ENCODE results near the gene DUSP18.
"Not testable (repeated sequence)": the region's sequence is repeated elsewhere in the genome, so short reads cannot be mapped to it uniquely, and the experiment has no call there.

DUSP18 gene

DNA sequence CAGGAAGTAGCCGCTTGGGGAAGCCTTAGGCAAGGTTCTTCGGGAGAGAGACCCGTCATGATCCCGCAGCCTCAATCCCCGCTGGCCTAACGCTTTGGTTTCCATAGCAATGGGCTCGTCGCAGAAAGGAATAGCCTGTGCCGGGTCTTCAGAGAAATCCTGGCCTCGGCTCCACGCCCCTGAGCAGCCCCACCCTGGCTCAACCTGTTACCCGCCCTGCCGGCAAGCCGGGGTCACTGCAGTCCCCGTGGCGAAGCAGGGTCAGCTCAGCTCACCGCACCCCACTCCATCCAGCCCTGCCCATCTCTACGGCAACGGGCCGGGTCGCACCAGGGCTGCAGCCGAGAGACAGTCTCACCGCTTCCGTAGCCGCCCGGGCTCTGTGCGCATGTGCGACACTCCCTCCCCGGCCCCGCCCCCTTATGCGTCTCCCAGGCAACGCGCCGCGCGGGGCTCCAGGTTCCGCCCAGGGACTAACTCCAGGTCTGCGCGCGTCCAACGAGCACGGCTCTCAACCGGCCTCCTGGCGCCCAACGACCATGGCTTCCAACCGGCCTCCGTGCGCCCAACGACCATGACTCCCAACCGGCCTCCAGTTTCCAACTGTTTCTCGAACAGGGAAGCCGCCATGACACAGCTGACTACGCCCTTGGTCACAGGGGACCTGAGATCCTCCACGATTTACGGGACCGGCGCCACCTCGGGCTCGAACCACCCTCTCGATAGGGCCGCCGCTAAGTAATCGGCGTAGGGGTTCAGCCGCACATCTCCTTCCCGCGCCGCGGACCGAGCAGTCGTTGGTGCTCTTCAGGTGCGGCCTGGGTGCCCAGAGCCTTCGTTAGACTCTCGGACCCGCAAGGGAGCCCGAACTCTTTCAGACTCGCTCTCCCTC lies at the start of gene DUSP18:
DUSP18 (minus strand) TSS at position 382 of the 892 bp plus-strand sequence. CDS start 3,872 bp downstream, outside the sequence.
- no peak for TF ChIP-seq FOXP2 (optimal IDR thresholded peaks at IDR 0.05; ENCODE audit: control extremely low read depth, extremely low read length, insufficient read depth)
- TF ChIP-seq POLR2AphosphoS5 (IDR thresholded peaks at IDR 0.05; ENCODE audit: borderline replicate concordance, low read depth, low read length) = peak; percentile 69; the same call in 1 of the 2 replicates
- TF ChIP-seq EZH2 (IDR thresholded peaks at IDR 0.05) = no peak
- peak within 1 kb of the TSS; percentile 43 for H3K9ac ChIP-seq (ENCODE audit: insufficient read length)
- no peaks in the 10 kb centered on the region for H3K9me3 ChIP-seq (ENCODE audit: low read depth, low read length)
- no peak for DNase-seq (ENCODE audit: low read depth, low spot score)
- peak within 1 kb of the TSS; percentile 84 for H3K4me3 ChIP-seq
- no peaks in the 10 kb centered on the region for H3K36me3 ChIP-seq (ENCODE audit: insufficient read depth, low read length)
- no peak within 1 kb of the TSS for H3K27ac ChIP-seq

DNA sequence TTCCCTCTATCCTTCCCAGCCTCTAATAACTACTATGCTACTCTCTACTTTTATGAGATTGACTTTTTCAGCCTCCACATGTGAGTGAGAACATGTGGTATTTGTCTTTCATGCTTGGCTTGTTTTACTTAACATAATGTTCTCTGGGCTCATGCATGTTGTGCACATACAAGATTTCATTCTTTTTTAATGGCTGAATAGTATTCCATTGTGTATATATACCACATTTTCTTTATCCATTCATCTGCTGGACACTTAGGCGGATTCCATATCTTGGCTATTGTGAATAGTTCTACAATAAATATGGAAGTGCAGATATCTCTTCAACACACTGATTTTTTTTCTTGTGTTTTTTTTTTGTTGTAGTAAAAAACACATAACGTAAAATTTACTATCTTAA lies 46.4 kb upstream of the DUSP18 start:
- H3K9me3 ChIP-seq (ENCODE audit: low read depth, low read length) = no peaks in the 10 kb centered on the region
- H3K9ac ChIP-seq (ENCODE audit: insufficient read length) = no peak overlapping the region
- TF ChIP-seq POLR2AphosphoS5 (IDR thresholded peaks at IDR 0.05; ENCODE audit: borderline replicate concordance, low read depth, low read length) = no peak
- no peak for TF ChIP-seq EZH2 (IDR thresholded peaks at IDR 0.05)
- DNase-seq (ENCODE audit: low read depth, low spot score) = no peak
- no peaks in the 10 kb centered on the region for H3K36me3 ChIP-seq (ENCODE audit: insufficient read depth, low read length)
- H3K27ac ChIP-seq = no peak overlapping the region
- H3K4me3 ChIP-seq = no peak overlapping the region

DNA sequence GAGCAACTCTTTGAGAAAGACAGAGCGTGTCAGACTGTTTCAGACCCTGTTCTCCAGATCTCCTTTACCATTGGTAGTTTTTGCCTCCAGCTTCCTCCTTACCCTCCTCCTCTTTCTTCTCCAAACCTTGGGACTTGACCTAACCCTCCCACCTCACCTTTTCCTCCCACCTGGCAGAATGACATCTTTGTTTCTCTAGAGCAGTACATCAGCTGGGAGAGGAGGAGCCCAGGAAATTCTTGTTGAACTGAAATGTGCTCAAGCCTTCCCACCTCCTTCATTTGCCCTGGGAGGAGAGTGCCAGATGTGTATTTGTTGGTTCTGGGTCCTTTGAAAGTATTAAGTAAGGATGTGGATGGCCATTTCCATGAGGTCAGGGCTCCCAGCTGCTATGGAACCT lies 44.4 kb upstream of the DUSP18 start:
- Histone ChIP-seq H3K36me3 (ENCODE audit: insufficient read depth, low read length) (no peaks in the 10 kb centered on the region), H3K9me3 (ENCODE audit: low read depth, low read length) (no peaks in the 10 kb centered on the region), H3K27ac (no peak overlapping the region), H3K4me3 (no peak overlapping the region), H3K9ac (ENCODE audit: insufficient read length) (no peak overlapping the region)
- DNase-seq (ENCODE audit: low read depth, low spot score) = no peak
- no peak for TF ChIP-seq EZH2 (IDR thresholded peaks at IDR 0.05)
- TF ChIP-seq FOXP2 (optimal IDR thresholded peaks at IDR 0.05; ENCODE audit: control extremely low read depth, extremely low read length, insufficient read depth) = no peak
- no peak for TF ChIP-seq POLR2AphosphoS5 (IDR thresholded peaks at IDR 0.05; ENCODE audit: borderline replicate concordance, low read depth, low read length)

DNA sequence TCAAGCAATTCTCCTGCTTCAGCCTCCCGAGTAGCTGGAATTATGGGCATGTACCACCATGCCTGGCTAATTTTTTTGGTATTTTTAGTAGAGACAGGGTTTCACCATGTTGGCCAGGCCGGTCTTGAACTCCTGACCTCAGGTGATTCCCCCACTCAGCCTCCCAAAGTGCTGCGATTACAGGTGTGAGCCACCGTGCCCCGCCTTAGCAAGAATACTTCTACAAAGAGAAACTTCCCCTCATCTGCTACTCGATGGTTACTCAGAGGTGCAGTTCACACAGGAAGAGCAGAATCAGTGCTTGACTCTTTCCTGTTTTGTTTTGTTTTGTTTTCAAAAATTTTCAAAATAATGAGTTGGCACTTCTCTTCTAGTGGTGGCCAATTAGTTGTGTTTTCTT lies 42.3 kb upstream of the DUSP18 start:
- H3K27ac ChIP-seq; H3K4me3 ChIP-seq; H3K9ac ChIP-seq (ENCODE audit: insufficient read length); DNase-seq (ENCODE audit: low read depth, low spot score); H3K9me3 ChIP-seq (ENCODE audit: low read depth, low read length); H3K36me3 ChIP-seq (ENCODE audit: insufficient read depth, low read length): not testable (repeated sequence)

DNA sequence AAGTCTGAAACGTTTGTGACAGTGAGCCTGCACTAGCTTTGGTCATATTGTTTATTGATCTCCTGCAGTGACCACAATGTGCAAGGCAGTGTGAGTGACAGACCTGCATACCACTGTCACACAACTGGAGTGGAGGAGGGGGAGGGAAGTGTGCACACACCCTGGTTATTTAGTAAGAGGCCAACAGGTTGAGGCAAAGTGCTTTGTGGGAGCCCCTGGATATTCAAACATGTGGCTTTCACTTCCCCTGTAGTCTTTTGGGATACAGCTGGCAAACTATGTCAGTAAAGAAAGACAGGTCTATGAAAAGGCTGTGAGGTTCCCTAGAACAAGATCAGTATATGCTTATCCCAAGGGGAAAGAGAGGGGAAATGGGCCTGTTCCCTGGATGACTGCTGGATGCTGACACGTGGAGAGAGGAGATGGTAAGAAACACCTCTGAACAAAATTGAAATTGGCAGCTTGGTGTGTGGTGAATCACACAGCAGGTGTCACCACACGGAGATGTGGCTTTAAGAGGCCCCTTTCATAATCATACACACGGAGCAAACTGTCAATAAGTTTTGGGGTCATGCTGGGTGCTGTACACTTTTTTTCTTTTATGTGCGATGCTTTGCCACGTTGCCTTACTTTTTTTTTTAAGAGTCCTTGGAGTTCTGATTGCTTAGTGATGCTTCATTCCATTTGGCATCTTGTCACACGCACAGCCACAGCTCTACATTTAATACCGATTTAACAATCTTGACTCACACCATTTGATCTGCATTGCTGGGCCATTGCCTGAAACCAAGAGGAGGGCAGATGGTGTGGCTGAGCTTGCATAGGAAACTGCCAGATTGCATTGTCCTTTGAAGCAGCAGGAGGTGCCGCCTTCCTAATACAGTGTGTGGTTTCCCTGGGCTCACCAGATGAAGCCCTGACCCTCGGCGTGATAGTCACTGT lies 38.3 kb upstream of the DUSP18 start:
- H3K4me3 ChIP-seq = no peak overlapping the region
- TF ChIP-seq EZH2 (IDR thresholded peaks at IDR 0.05) (no peak), POLR2AphosphoS5 (IDR thresholded peaks at IDR 0.05; ENCODE audit: borderline replicate concordance, low read depth, low read length) (no peak), FOXP2 (optimal IDR thresholded peaks at IDR 0.05; ENCODE audit: control extremely low read depth, extremely low read length, insufficient read depth) (no peak)
- H3K9me3 ChIP-seq (ENCODE audit: low read depth, low read length) = no peaks in the 10 kb centered on the region
- H3K27ac ChIP-seq = no peak overlapping the region
- no peak overlapping the region for H3K9ac ChIP-seq (ENCODE audit: insufficient read length)
- DNase-seq (ENCODE audit: low read depth, low spot score) = no peak
- H3K36me3 ChIP-seq (ENCODE audit: insufficient read depth, low read length) = no peaks in the 10 kb centered on the region

DNA sequence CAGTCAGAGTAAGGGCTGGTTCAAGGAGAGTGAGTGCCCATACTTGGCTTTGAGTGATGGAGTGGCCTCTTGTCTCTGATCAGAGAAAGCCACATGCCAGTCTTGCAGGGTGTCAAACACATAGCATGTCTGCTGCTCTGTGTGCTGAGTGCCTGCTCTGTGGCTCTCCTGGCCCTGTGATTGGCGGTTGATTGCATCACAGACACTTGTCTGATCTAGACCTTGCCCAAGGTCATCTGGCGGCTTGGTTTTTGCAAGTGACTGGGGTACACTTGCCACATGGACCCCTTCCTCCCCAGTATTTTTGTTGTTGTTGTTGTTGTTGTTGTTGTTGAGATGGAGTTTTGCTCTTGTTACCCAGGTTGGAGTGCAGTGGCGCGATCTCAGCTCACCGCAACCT lies 37.3 kb upstream of the DUSP18 start:
- Histone ChIP-seq H3K9me3 (ENCODE audit: low read depth, low read length) (no peaks in the 10 kb centered on the region), H3K36me3 (ENCODE audit: insufficient read depth, low read length) (no peaks in the 10 kb centered on the region), H3K27ac (no peak overlapping the region), H3K9ac (ENCODE audit: insufficient read length) (no peak overlapping the region), H3K4me3 (no peak overlapping the region)
- TF ChIP-seq EZH2 (IDR thresholded peaks at IDR 0.05) (no peak), FOXP2 (optimal IDR thresholded peaks at IDR 0.05; ENCODE audit: control extremely low read depth, extremely low read length, insufficient read depth) (no peak), POLR2AphosphoS5 (IDR thresholded peaks at IDR 0.05; ENCODE audit: borderline replicate concordance, low read depth, low read length) (no peak)
- no peak for DNase-seq (ENCODE audit: low read depth, low spot score)

DNA sequence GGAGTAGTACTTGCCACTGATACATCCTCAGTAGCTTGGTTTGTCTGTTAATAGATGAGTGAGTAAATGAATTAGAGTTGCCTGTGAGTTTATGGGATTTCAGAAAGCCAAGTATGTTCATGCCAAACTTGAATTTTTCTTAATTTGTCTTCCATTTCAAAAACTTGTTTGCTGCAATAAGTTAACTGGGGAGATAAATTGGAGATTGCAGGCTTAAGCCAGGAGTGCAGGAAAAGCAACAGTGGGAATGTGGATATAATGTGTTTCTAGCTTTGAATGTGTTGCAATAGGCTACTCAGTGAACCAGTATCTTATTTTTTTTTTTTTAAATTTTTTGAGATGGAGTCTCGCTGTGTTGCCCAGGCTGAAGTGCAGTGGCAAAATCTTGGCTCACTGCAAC lies 35.2 kb upstream of the DUSP18 start:
- no peak overlapping the region for H3K9ac ChIP-seq (ENCODE audit: insufficient read length)
- TF ChIP-seq FOXP2 (optimal IDR thresholded peaks at IDR 0.05; ENCODE audit: control extremely low read depth, extremely low read length, insufficient read depth) (no peak), EZH2 (IDR thresholded peaks at IDR 0.05) (no peak), POLR2AphosphoS5 (IDR thresholded peaks at IDR 0.05; ENCODE audit: borderline replicate concordance, low read depth, low read length) (no peak)
- H3K27ac ChIP-seq = no peak overlapping the region
- H3K4me3 ChIP-seq = no peak overlapping the region
- H3K9me3 ChIP-seq (ENCODE audit: low read depth, low read length) = no peaks in the 10 kb centered on the region
- DNase-seq (ENCODE audit: low read depth, low spot score) = no peak
- no peaks in the 10 kb centered on the region for H3K36me3 ChIP-seq (ENCODE audit: insufficient read depth, low read length)

DNA sequence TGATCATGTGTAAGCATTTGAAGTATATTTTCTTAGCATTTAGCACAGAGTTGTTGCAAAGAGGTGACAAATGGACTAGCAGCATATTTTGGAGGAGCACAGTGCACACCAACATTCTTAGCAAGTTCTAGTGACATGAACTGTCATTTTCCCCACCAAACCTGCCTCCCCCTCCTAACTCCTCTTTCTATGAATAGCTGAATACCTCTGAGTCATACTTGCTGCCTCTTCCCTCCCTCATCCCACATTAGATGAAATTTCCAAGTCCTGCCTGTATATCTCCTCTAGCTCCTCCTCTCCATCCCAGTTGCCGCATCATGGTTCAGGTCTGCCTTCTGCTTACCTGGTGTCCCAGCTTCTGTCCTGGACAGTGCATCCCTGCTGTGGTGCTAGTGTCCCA lies 34.2 kb upstream of the DUSP18 start:
- no peak for DNase-seq (ENCODE audit: low read depth, low spot score)
- no peaks in the 10 kb centered on the region for H3K36me3 ChIP-seq (ENCODE audit: insufficient read depth, low read length)
- no peaks in the 10 kb centered on the region for H3K9me3 ChIP-seq (ENCODE audit: low read depth, low read length)
- no peak overlapping the region for H3K4me3 ChIP-seq
- H3K9ac ChIP-seq (ENCODE audit: insufficient read length) = no peak overlapping the region
- no peak for TF ChIP-seq FOXP2 (optimal IDR thresholded peaks at IDR 0.05; ENCODE audit: control extremely low read depth, extremely low read length, insufficient read depth)
- no peak for TF ChIP-seq EZH2 (IDR thresholded peaks at IDR 0.05)
- no peak for TF ChIP-seq POLR2AphosphoS5 (IDR thresholded peaks at IDR 0.05; ENCODE audit: borderline replicate concordance, low read depth, low read length)
- H3K27ac ChIP-seq = no peak overlapping the region
